Sigmoid colon (tissue), 7 donors: Measurements from ENCODE around the gene BTNL8. TPM values are rescaled to one million over a fixed set of nuclear protein-coding genes. Genes with fewer than 3 reads are reported as not detected.
A peak's percentile ranks its signal among the peaks of the same experiment; 100 is the strongest.
"Not testable (repeated sequence)": the region's sequence is repeated elsewhere in the genome, so short reads cannot be mapped to it uniquely, and the experiment has no call there.

ENCODE experiments used
- DNase-seq: peaks from one replicate; pipeline ENCODE4 v3.0.0-alpha.2; 2019
- H3K27ac ChIP-seq, 4 donors: fragments of 200-600 bp; sonication (generic); one replicate each; pipeline ENCODE4 v1.5.1; 2016 to 2019; ENCODE audit warnings: mild to moderate bottlenecking in 1 of 4
- H3K27me3 ChIP-seq, 3 donors: fragments of 200-600 bp; sonication (generic); one replicate each; pipeline ENCODE4 v1.5.1; 2019; ENCODE audit warnings: mild to moderate bottlenecking in 1 of 3
- H3K36me3 ChIP-seq, 4 donors: fragments of 200-600 bp; sonication (generic); one replicate each; pipeline ENCODE4 v1.5.1; 2016 to 2019
- H3K4me1 ChIP-seq, 4 donors: fragments of 200-600 bp; sonication (generic); one replicate each; pipeline ENCODE4 v1.5.1; 2017 to 2019
- H3K4me3 ChIP-seq, 4 donors: fragments of 200-600 bp; sonication (generic); one replicate each; pipeline ENCODE4 v1.5.1; 2017 to 2019; ENCODE audit warnings: mild to moderate bottlenecking in 2 of 4, moderate library complexity in 1 of 4
- H3K9me3 ChIP-seq, 4 donors: fragments of 200-600 bp in 3 of 4; sonication (generic) in 3 of 4; one replicate each; pipeline versions ENCODE4 v1.5.1 to v1.6.1; 2013 to 2019
- CTCF ChIP-seq, 4 experiments: fragments of 450-650 bp in 3 of 4; fragments of 200-600 bp in 1 of 4; IDR thresholded peaks; one replicate each; pipeline ENCODE4 v1.5.1; 2016 to 2019; ENCODE audit warnings: antibody characterized with exemption in 4 of 4, mild to moderate bottlenecking in 3 of 4, moderate library complexity in 2 of 4
- EP300 ChIP-seq, 4 donors: sonication (generic); formaldehyde crosslinking; IDR thresholded peaks; one replicate each; pipeline ENCODE4 v1.6.1; 2017; ENCODE audit warnings: antibody characterized with exemption in 4 of 4
- POLR2A ChIP-seq, 2 donors: fragments of 450-650 bp; IDR thresholded peaks; one replicate each; pipeline ENCODE4 v1.6.1; 2016; ENCODE audit warnings: antibody characterized with exemption in 2 of 2, mild to moderate bottlenecking in 2 of 2, moderate library complexity in 2 of 2
- POLR2AphosphoS5 ChIP-seq, 4 donors: sonication (generic); formaldehyde crosslinking; IDR thresholded peaks; one replicate each; pipeline ENCODE4 v1.6.1; 2017; ENCODE audit warnings: antibody characterized with exemption in 4 of 4
- WGBS, 2 donors: extraction: QIAGEN DNeasy Blood & Tissue Kit; methylation state at CpG; one replicate each; pipeline ENCODE4 v1.1.7; 2013; 5-methylcytosine and 5-hydroxymethylcytosine counted together
- intact Hi-C: fragments of 100-400 bp; cut with DNase I; formaldehyde crosslinking; loops from one replicate; pipeline ENCODE4 v1.15.1; 2023
- polyA plus RNA-seq, 3 donors: library from polyadenylated mRNA; stranded (reverse); fragments of 200-250 nt; gene quantifications; one replicate each; pipeline ENCODE4 v1.2.3, GENCODE V29; 2013
- total RNA-seq, 4 donors: library from RNA; depleted of rRNA; stranded (reverse); fragments of >200 nt; gene quantifications; one replicate each; pipeline ENCODE4 v1.1.0, GENCODE V29; 2016
- donor health status: healthy with polysubstance abuse.
- donor health status: Bipolar disorder and iron deficiency.
- donor health status: healthy.

Gene BTNL8
- total and polyA plus RNA-seq, 7 donors, result 0.27 to 32.2 (median 15.6) TPM; not detected in 2

GRCh38 chr5:180874804-180875582, 24.0 kb upstream of the BTNL8 start:
- Histone ChIP-seq H3K36me3 (no peaks in the 10 kb centered on the region), H3K27ac (peak overlapping the region in 3 of 4 donors; percentile 41 to 58 (median 44)), H3K4me3 (no peak overlapping the region), H3K27me3 (no peaks in the 10 kb centered on the region), H3K9me3 (no peaks in the 10 kb centered on the region), H3K4me1 (peaks cover 0 to 32% (median 1%) of the 10 kb centered on the region in 4 donors)
- DNase-seq, result no peak
- no peak for TF ChIP-seq CTCF (IDR thresholded peaks at IDR 0.05)
- peak in 1 of 4 donors; percentile 14 for TF ChIP-seq POLR2AphosphoS5 (IDR thresholded peaks at IDR 0.05)
- 82 to 90% methylated on average over 12 of the region's 12 CpGs for WGBS, 2 donors
- intact Hi-C loops, result no loop called here

GRCh38 chr5:180875860-180876426, 23.0 kb upstream of the BTNL8 start:
- TF ChIP-seq POLR2A (IDR thresholded peaks at IDR 0.05) (no peak), EP300 (IDR thresholded peaks at IDR 0.05) (peak in 1 of 4 donors; percentile 78), CTCF (IDR thresholded peaks at IDR 0.05) (no peak), POLR2AphosphoS5 (IDR thresholded peaks at IDR 0.05) (peak in 2 of 4 donors; percentile 10 to 56)
- peaks cover 0 to 26% (median 0%) of the 10 kb centered on the region in 4 donors for H3K4me1 ChIP-seq

GRCh38 chr5:180885845-180886529, 13.0 kb upstream of the BTNL8 start:
- DNase-seq, H3K9me3 ChIP-seq, intact Hi-C loops, H3K4me1 ChIP-seq, H3K4me3 ChIP-seq, H3K36me3 ChIP-seq, H3K27ac ChIP-seq: not testable (repeated sequence)
- H3K27me3 ChIP-seq, result peaks cover 0 to 12% (median 0%) of the 10 kb centered on the region in 3 donors
- 27 to 54% methylated on average over 11 of the region's 11 CpGs for WGBS, 2 donors

More at GRCh38 chr5:180875860-180876426, 23.0 kb upstream of the BTNL8 start:
- DNase-seq, result no peak
- no peaks in the 10 kb centered on the region for H3K36me3 ChIP-seq
- whole genome bisulfite sequencing, 2 donors, result 79 to 82% methylated on average over 10 of the region's 10 CpGs
- H3K4me3 ChIP-seq, result no peak overlapping the region
- H3K27ac ChIP-seq, result peak overlapping the region in 3 of 4 donors; percentile 41 to 58 (median 44)
- intact Hi-C loops, result no loop called here
- no peaks in the 10 kb centered on the region for H3K9me3 ChIP-seq
- no peaks in the 10 kb centered on the region for H3K27me3 ChIP-seq

- intact Hi-C loops, result no loop called here
Measured at GRCh38 chr5:180889381-180889780, 9.6 kb upstream of the BTNL8 start.

GRCh38 chr5:180895330-180895729, 3.6 kb upstream of the BTNL8 start:
- intact Hi-C loops, H3K27ac ChIP-seq, DNase-seq, H3K36me3 ChIP-seq, H3K9me3 ChIP-seq, H3K4me3 ChIP-seq, H3K27me3 ChIP-seq, H3K4me1 ChIP-seq: not testable (repeated sequence)
- WGBS, 2 donors, result 85 to 100% methylated on average over 1 of the region's 1 CpG

More at GRCh38 chr5:180889381-180889780, 9.6 kb upstream of the BTNL8 start:
- H3K4me3 ChIP-seq, result no peak overlapping the region
- peaks cover 0 to 12% (median 0%) of the 10 kb centered on the region in 3 donors for H3K27me3 ChIP-seq
- TF ChIP-seq CTCF (IDR thresholded peaks at IDR 0.05) (no peak), EP300 (IDR thresholded peaks at IDR 0.05) (no peak), POLR2AphosphoS5 (IDR thresholded peaks at IDR 0.05) (no peak), POLR2A (IDR thresholded peaks at IDR 0.05) (no peak)
- H3K36me3 ChIP-seq, result no peaks in the 10 kb centered on the region
- H3K4me1 ChIP-seq, result no peaks in the 10 kb centered on the region
- no peak for DNase-seq
- H3K9me3 ChIP-seq, result peaks cover 0 to 4% (median 0%) of the 10 kb centered on the region in 4 donors
- H3K27ac ChIP-seq, result no peak overlapping the region
- 69 to 78% methylated on average over 7 of the region's 7 CpGs for WGBS, 2 donors
